AG04450 (cell line): Measurements from ENCODE around the gene ERN2. TPM values are rescaled to one million over a fixed set of nuclear protein-coding genes. Genes with fewer than 3 reads are reported as not detected.
A peak's percentile ranks its signal among the peaks of the same experiment; 100 is the strongest.

Experiments
- CTCF ChIA-PET: fragments of 300-600, 350-600 bp; formaldehyde crosslinking; extraction: SDS; loops from one replicate; lab custom pipeline; 2022; ENCODE audit warnings: antibody characterized with exemption, inconsistent platforms; lab: Charles Lee
- POLR2A ChIA-PET: fragments of 350-600 bp; formaldehyde crosslinking; extraction: SDS; loops from one replicate; lab custom pipeline; 2021; ENCODE audit warnings: antibody characterized with exemption, inconsistent platforms; lab: Yijun Ruan, JAX
- DNase-seq: peaks from one replicate; pipeline ENCODE4 v3.0.0-alpha.2; 2011; ENCODE audit warnings: low read depth, low spot score
- H3K27ac ChIP-seq: one replicate; pipeline ENCODE4 v1.5.1; 2012; ENCODE audit warnings: low read depth, low read length, control low read depth
- H3K27me3 ChIP-seq: one replicate; pipeline ENCODE4 v1.6.0; 2012; ENCODE audit warnings: low read length; ENCODE audit not compliant: control insufficient read depth, insufficient read depth
- H3K4me3 ChIP-seq: 2 replicates; pipeline ENCODE4 v1.5.1; 2011; ENCODE audit warnings: mild to moderate bottlenecking, low read depth, low read length, control low read depth
- H3K9me3 ChIP-seq: 2 replicates; pipeline ENCODE4 v1.5.1; 2012; ENCODE audit warnings: low read length; ENCODE audit not compliant: control insufficient read depth, insufficient read depth
- CTCF ChIP-seq: IDR thresholded peaks from 2 replicates; pipeline ENCODE4 v1.5.1; 2011; ENCODE audit warnings: low read depth, low read length, control low read depth, inconsistent platforms
- polyA plus RNA-seq: library from polyadenylated mRNA; depleted of rRNA; stranded (reverse); fragments of >200 nt; gene quantifications from 2 replicates; pipeline ENCODE4 v1.2.3, GENCODE V29; 2011

Gene ERN2
- polyA plus RNA-seq, 1 experiment = 0.12 TPM

GRCh38 chr16:23683487-23683886 lies 29.5 kb downstream of the ERN2 start:
- no peak for DNase-seq
- H3K4me3 ChIP-seq = no peak overlapping the region
- H3K27ac ChIP-seq = no peak overlapping the region
- ChIA-PET POLR2A (no interaction called here), CTCF (interaction anchor here (0.5 to 1.1 kb wide), 2 partner anchors 44 to 223 kb away, joined by 5 to 6 read pairs; no protein-coding TSS in a partner anchor)
- no peak for TF ChIP-seq CTCF
- no peaks in the 10 kb centered on the region; the same call in 1 of the 2 replicates for H3K9me3 ChIP-seq
- H3K27me3 ChIP-seq = no peaks in the 10 kb centered on the region

- POLR2A ChIA-PET = no interaction called here
- no peaks in the 10 kb centered on the region; the same call in 1 of the 2 replicates for H3K9me3 ChIP-seq
- H3K4me3 ChIP-seq = no peak overlapping the region
- no peak overlapping the region for H3K27ac ChIP-seq
- CTCF ChIA-PET = interaction anchor here (0.7 to 1.0 kb wide), 2 partner anchors 42 to 121 kb away, joined by 3 to 4 read pairs; no protein-coding TSS in a partner anchor
- TF ChIP-seq CTCF = no peak
- no peaks in the 10 kb centered on the region for H3K27me3 ChIP-seq
- no peak for DNase-seq
Observed at GRCh38 chr16:23682181-23682580, 30.8 kb downstream of the ERN2 start.

- TF ChIP-seq CTCF = no peak
- DNase-seq = no peak
- Histone ChIP-seq H3K9me3 (no peaks in the 10 kb centered on the region; the same call in 1 of the 2 replicates), H3K4me3 (peak overlapping the region; percentile 67), H3K27ac (peak overlapping the region; percentile 21), H3K27me3 (no peaks in the 10 kb centered on the region)
- CTCF ChIA-PET = interaction anchor here (3.2 to 3.9 kb wide), 2 partner anchors 11 to 48 kb away, joined by 14 to 15 read pairs; no protein-coding TSS in a partner anchor
- POLR2A ChIA-PET = interaction anchor here (0.7 to 1.7 kb wide), 3 partner anchors 11 to 15 kb away, joined by 3 to 9 read pairs (median 3); no protein-coding TSS in a partner anchor
Observed at GRCh38 chr16:23679986-23680336, 33.1 kb downstream of the ERN2 start.

- no peaks in the 10 kb centered on the region; the same call in 1 of the 2 replicates for H3K9me3 ChIP-seq
- peak overlapping the region; percentile 67 for H3K4me3 ChIP-seq
- H3K27me3 ChIP-seq = no peaks in the 10 kb centered on the region
- no peak for TF ChIP-seq CTCF
- H3K27ac ChIP-seq = peak overlapping the region; percentile 31
- ChIA-PET CTCF (interaction anchor here (1.5 to 3.9 kb wide), 3 partner anchors 11 to 838 kb away, joined by 3 to 15 read pairs (median 14); no protein-coding TSS in a partner anchor), POLR2A (interaction anchor here (0.7 to 1.8 kb wide), 4 partner anchors 9 to 15 kb away, joined by 3 to 9 read pairs (median 6); no protein-coding TSS in a partner anchor)
- DNase-seq = no peak
Observed at GRCh38 chr16:23679274-23679985, 33.6 kb downstream of the ERN2 start.
